Transverse colon (tissue), 4 donors: ENCODE results near the gene ATP6V0D1. TPM values are rescaled to one million over a fixed set of nuclear protein-coding genes. Genes with fewer than 3 reads are reported as not detected.

Experiments used
- DNase-seq: peaks from one replicate; pipeline ENCODE4 v3.0.0-alpha.2; 2019
- H3K27ac ChIP-seq, 4 donors: fragments of 200-600 bp; sonication (generic); 2 replicates each; pipeline ENCODE4 v1.5.1; 2016 to 2018; ENCODE audit warnings: inconsistent platforms in 4 of 4
- H3K27me3 ChIP-seq: fragments of 200-600 bp; sonication (generic); 2 replicates; pipeline ENCODE4 v1.5.1; 2017; ENCODE audit warnings: inconsistent platforms
- H3K36me3 ChIP-seq, 4 donors: fragments of 200-600 bp; sonication (generic); 2 replicates each; pipeline ENCODE4 v1.5.1; 2017 to 2019; ENCODE audit warnings: inconsistent platforms in 4 of 4
- H3K4me1 ChIP-seq, 4 donors: fragments of 200-600 bp; sonication (generic); 2 replicates each; pipeline ENCODE4 v1.5.1; 2017 to 2020; ENCODE audit warnings: inconsistent platforms in 4 of 4
- H3K4me3 ChIP-seq, 4 donors: fragments of 200-600 bp; sonication (generic); 1 replicate in 1 of 4; 2 replicates in 3 of 4; pipeline versions ENCODE4 v1.5.1 to v1.6.1; 2017 to 2019; ENCODE audit warnings: inconsistent platforms in 4 of 4
- H3K9me3 ChIP-seq, 2 donors: fragments of 200-600 bp; sonication (generic); 2 replicates each; pipeline ENCODE4 v1.5.1; 2017 to 2019; ENCODE audit warnings: inconsistent platforms in 2 of 2
- CTCF ChIP-seq, 5 experiments: fragments of 200-600 bp in 3 of 5; fragments of 450-650 bp in 2 of 5; sonication (generic) in 3 of 5; IDR thresholded peaks; 1 replicate in 2 of 5; 2 replicates in 3 of 5; pipeline ENCODE4 v1.5.1; 2016 to 2017; ENCODE audit warnings: antibody characterized with exemption in 5 of 5, inconsistent platforms in 3 of 5, mild to moderate bottlenecking in 2 of 5, moderate library complexity in 1 of 5
- EP300 ChIP-seq: sonication (generic); formaldehyde crosslinking; IDR thresholded peaks from one replicate; pipeline ENCODE4 v1.6.1; 2017; ENCODE audit warnings: antibody characterized with exemption, low read depth
- POLR2A ChIP-seq: fragments of 450-650 bp; IDR thresholded peaks from one replicate; pipeline ENCODE4 v1.6.1; 2016; ENCODE audit warnings: antibody characterized with exemption, mild to moderate bottlenecking, moderate library complexity
- POLR2AphosphoS5 ChIP-seq, 3 donors: sonication (generic); formaldehyde crosslinking; IDR thresholded peaks; one replicate each; pipeline ENCODE4 v1.6.1; 2016; ENCODE audit warnings: antibody characterized with exemption in 3 of 3
- WGBS, 2 donors: methylation state at CpG; one replicate each; pipeline ENCODE4 v1.1.5; 2018; ENCODE audit warnings: low coverage in 1 of 2; 5-methylcytosine and 5-hydroxymethylcytosine counted together
- in situ Hi-C, 4 donors: fragments of 200-750 bp; cut with MboI; loops; one replicate each; pipeline versions ENCODE4 v1.15.0 to v1.15.1; 2017; ENCODE audit warnings: low sequenced_read_pairs in 3 of 4, low pct_ligation_motif_present in 1 of 4, low pct_unique_long_range_greater_than_20kb in 1 of 4
- intact Hi-C: fragments of 100-400 bp; cut with DNase I; formaldehyde crosslinking; loops from one replicate; pipeline ENCODE4 v1.15.1; 2023; ENCODE audit warnings: low total_unique reads
- total RNA-seq, 4 donors: library from RNA; depleted of rRNA; stranded (reverse); fragments of >200 nt; gene quantifications; one replicate each; pipeline ENCODE4 v1.1.0, GENCODE V29; 2016

Gene ATP6V0D1
- total RNA-seq, 4 donors from 2014 or later: 218 to 457 (median 386) TPM

- Histone ChIP-seq H3K27me3 (no peaks in the 10 kb centered on the region), H3K36me3 (no peaks in the 10 kb centered on the region), H3K4me3 (no peak overlapping the region), H3K27ac (no peak overlapping the region), H3K4me1 (peaks cover 19 to 41% (median 24%) of the 10 kb centered on the region in 4 donors), H3K9me3 (no peaks in the 10 kb centered on the region)
- intact Hi-C loops (no loop called here), in situ Hi-C loops (no loop called here)
- no peak for DNase-seq
- WGBS, 2 donors: 83 to 88% methylated on average over 5 of the region's 5 CpGs
- no peak for TF ChIP-seq EP300
- no peak for TF ChIP-seq POLR2A
- TF ChIP-seq POLR2AphosphoS5 (IDR thresholded peaks at IDR 0.05): no peak
- no peak for TF ChIP-seq CTCF (IDR thresholded peaks at IDR 0.05)
These were observed 12.2 kb downstream of the ATP6V0D1 start for GRCh38 chr16:67468731-67469130.

GRCh38 chr16:67466581-67466980 is 14.4 kb downstream of the ATP6V0D1 start:
- DNase-seq: no peak
- H3K4me1 ChIP-seq: peaks cover 38 to 59% (median 44%) of the 10 kb centered on the region in 4 donors
- TF ChIP-seq EP300 (no peak), POLR2AphosphoS5 (IDR thresholded peaks at IDR 0.05) (no peak), CTCF (IDR thresholded peaks at IDR 0.05) (no peak), POLR2A (no peak)
- 75 to 82% methylated on average over 5 to 6 of the region's 6 CpGs for WGBS, 2 donors
- H3K27me3 ChIP-seq: no peaks in the 10 kb centered on the region
- no peaks in the 10 kb centered on the region for H3K9me3 ChIP-seq
- H3K36me3 ChIP-seq: no peaks in the 10 kb centered on the region
- intact Hi-C loops: no loop called here
- no peak overlapping the region for H3K4me3 ChIP-seq
- in situ Hi-C loops: no loop called here
- H3K27ac ChIP-seq: no peak overlapping the region

GRCh38 chr16:67464565-67464964 is 16.4 kb downstream of the ATP6V0D1 start:
- Histone ChIP-seq H3K4me3 (no peak overlapping the region), H3K4me1 (peaks cover 53 to 66% (median 61%) of the 10 kb centered on the region in 4 donors), H3K27me3 (no peaks in the 10 kb centered on the region), H3K27ac (peak overlapping the region; percentile 90 to 95 (median 94)), H3K36me3 (no peaks in the 10 kb centered on the region), H3K9me3 (no peaks in the 10 kb centered on the region)
- TF ChIP-seq EP300 (no peak), POLR2A (no peak), CTCF (IDR thresholded peaks at IDR 0.05) (no peak), POLR2AphosphoS5 (IDR thresholded peaks at IDR 0.05) (no peak)
- WGBS, 2 donors: 83% methylated on average over 2 of the region's 2 CpGs; no CpG with 5 or more reads in 1 of the 2 donors
- intact Hi-C loops: loop anchor here (2.0 kb wide), 1 partner anchor 36 kb away; no protein-coding TSS in a partner anchor
- DNase-seq: no peak
- in situ Hi-C loops: no loop called here

- 94% methylated on average over 4 of the region's 4 CpGs; no CpG with 5 or more reads in 1 of the 2 donors for WGBS, 2 donors
- H3K27me3 ChIP-seq: no peaks in the 10 kb centered on the region
- H3K27ac ChIP-seq: peak overlapping the region; percentile 90 to 95 (median 94)
- no peak overlapping the region for H3K4me3 ChIP-seq
- peaks cover 62 to 70% (median 70%) of the 10 kb centered on the region in 4 donors for H3K4me1 ChIP-seq
- no peaks in the 10 kb centered on the region for H3K36me3 ChIP-seq
- H3K9me3 ChIP-seq: no peaks in the 10 kb centered on the region
- in situ Hi-C loops (no loop called here), intact Hi-C loops (loop anchor here (2.0 kb wide), 1 partner anchor 35 kb away; no protein-coding TSS in a partner anchor)
- TF ChIP-seq POLR2AphosphoS5 (IDR thresholded peaks at IDR 0.05) (no peak), EP300 (no peak), CTCF (IDR thresholded peaks at IDR 0.05) (no peak), POLR2A (no peak)
- no peak for DNase-seq
These were observed 17.3 kb downstream of the ATP6V0D1 start for GRCh38 chr16:67463691-67464090.
